OCI-LY7 (cell line): ENCODE data around the gene FAM193A. TPM values are rescaled to one million over a fixed set of nuclear protein-coding genes. Genes with fewer than 3 reads are reported as not detected.

Experiments
- BruUV-seq: library from RNA; stranded (reverse); fragments of 400-500 nt; replicated peaks from 2 replicates; lab custom pipeline; 2021; lab: Mats Ljungman, UMichigan
- CTCF ChIA-PET: fragments of 300-600 bp; sonication (Branson Sonifier 250); formaldehyde crosslinking; loops from one replicate; lab custom pipeline; 2022; ENCODE audit warnings: antibody characterized with exemption; ENCODE audit not compliant: unreplicated experiment; lab: Charles Lee
- POLR2A ChIA-PET: fragments of 300-600 bp; sonication (Branson Sonifier 250); formaldehyde crosslinking; loops from one replicate; lab custom pipeline; 2022; ENCODE audit warnings: antibody characterized with exemption; lab: Charles Lee
- DNase-seq: peaks from one replicate; pipeline ENCODE4 v3.0.0-alpha.2; 2015; ENCODE audit warnings: low spot score
- H2AFZ ChIP-seq: fragments of 200-600 bp; sonication (generic), shearing (Covaris generic); 2 replicates; pipeline ENCODE4 v1.6.1; 2014; ENCODE audit warnings: mild to moderate bottlenecking, antibody characterized with exemption, low read length, moderate library complexity
- H3K27ac ChIP-seq: fragments of 200-600 bp; sonication (generic); 2 replicates; pipeline ENCODE4 v1.5.1; 2014; ENCODE audit warnings: mixed run types, low read depth, mild to moderate bottlenecking, moderate library complexity, low read length, inconsistent platforms; ENCODE audit not compliant: poor library complexity, severe bottlenecking
- H3K36me3 ChIP-seq: fragments of 200-600 bp; sonication (generic); 2 replicates; pipeline ENCODE4 v1.6.1; 2014; ENCODE audit warnings: mild to moderate bottlenecking, antibody characterized with exemption, low read length, moderate library complexity, mixed read lengths; ENCODE audit not compliant: insufficient read depth
- H3K4me1 ChIP-seq: fragments of 200-600 bp; sonication (generic); 2 replicates; pipeline ENCODE4 v1.5.1; 2014; ENCODE audit warnings: mild to moderate bottlenecking, low read length; ENCODE audit not compliant: insufficient read depth, poor library complexity, severe bottlenecking
- H3K4me2 ChIP-seq: fragments of 200-600 bp; sonication (generic); 2 replicates; pipeline ENCODE4 v1.6.1; 2014; ENCODE audit warnings: mild to moderate bottlenecking, low read length
- H3K4me3 ChIP-seq: fragments of 200-600 bp; sonication (generic); 2 replicates; pipeline ENCODE4 v1.5.1; 2014; ENCODE audit warnings: mild to moderate bottlenecking, low read depth, low read length; ENCODE audit not compliant: poor library complexity, severe bottlenecking
- H3K79me2 ChIP-seq: fragments of 200-600 bp; sonication (generic); 2 replicates; pipeline ENCODE4 v1.6.1; 2016; ENCODE audit warnings: low read depth, mild to moderate bottlenecking, low read length, moderate library complexity, mixed read lengths; ENCODE audit not compliant: insufficient read depth
- H3K9me2 ChIP-seq: fragments of 200-600 bp; sonication (generic); 2 replicates; pipeline ENCODE4 v1.6.1; 2016; ENCODE audit warnings: mild to moderate bottlenecking, low read length, mixed read lengths; ENCODE audit not compliant: insufficient read depth
- H3K9me3 ChIP-seq: fragments of 200-600 bp; sonication (generic); 2 replicates; pipeline ENCODE4 v1.6.1; 2014; ENCODE audit warnings: mild to moderate bottlenecking, mixed run types, low read length, mixed read lengths
- H4K20me1 ChIP-seq: fragments of 200-600 bp; sonication (generic); 2 replicates; pipeline ENCODE4 v1.6.1; 2014; ENCODE audit warnings: mild to moderate bottlenecking, antibody characterized with exemption, low read length, moderate library complexity, mixed read lengths; ENCODE audit not compliant: insufficient read depth
- CTCF ChIP-seq: fragments of 200-600 bp; sonication (generic); conservative IDR thresholded peaks from 2 replicates; pipeline ENCODE4 v1.5.1; 2014; ENCODE audit warnings: mild to moderate bottlenecking, antibody characterized with exemption, low read length, moderate library complexity, mixed read lengths
- EZH2phosphoT487 ChIP-seq: fragments of 200-600 bp; sonication (generic); IDR thresholded peaks from 2 replicates; pipeline ENCODE4 v1.6.1; 2018; ENCODE audit warnings: low read depth, borderline replicate concordance, mild to moderate bottlenecking, mixed run types, antibody characterized with exemption, low read length, moderate library complexity, mixed read lengths
- intact Hi-C: fragments of 100-400 bp; cut with micrococcal nuclease; formaldehyde crosslinking; loops from one replicate; pipeline ENCODE4 v1.10.0; 2022; ENCODE audit not compliant: unreplicated experiment
- total RNA-seq, 2 experiments: library from RNA; depleted of rRNA in 1 of 2; stranded (reverse); fragments of >200 nt in 1 of 2; shearing (Covaris generic) in 1 of 2; gene quantifications; 2 replicates each; pipeline ENCODE4 v1.2.3, GENCODE V29; 2014 to 2022

Gene FAM193A
- total RNA-seq, 2 experiments from 2014 or later: 17.8 to 36.7 TPM

DNA sequence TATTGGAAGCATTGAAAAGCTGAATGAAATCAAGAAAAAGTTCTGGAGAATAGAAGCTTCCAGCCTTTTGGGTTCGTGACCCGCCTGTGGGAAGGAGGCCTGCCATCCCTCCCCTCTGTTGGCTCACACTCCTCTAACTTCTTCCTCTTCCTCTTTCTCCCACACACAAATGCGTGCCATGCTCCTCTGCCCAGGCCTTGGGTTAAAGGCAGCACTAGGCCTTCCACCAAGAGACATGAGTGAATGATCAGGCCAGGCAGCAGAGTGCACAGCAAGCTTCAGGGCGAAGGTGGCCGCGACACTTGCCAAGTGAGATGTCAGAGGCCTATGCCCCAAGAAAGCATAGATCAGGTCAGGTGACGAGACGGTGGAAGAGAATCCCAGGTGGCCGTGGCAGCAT lies 38.4 kb downstream of the FAM193A start:
- H3K4me3 ChIP-seq: no peak overlapping the region
- no peak overlapping the region for H3K27ac ChIP-seq
- no peak for DNase-seq
- H2AFZ ChIP-seq: no peak overlapping the region
- H3K4me1 ChIP-seq: no peaks in the 10 kb centered on the region
- peaks cover 6% of the 10 kb centered on the region for H3K36me3 ChIP-seq
- H3K79me2 ChIP-seq: peaks cover 45% of the 10 kb centered on the region; the same call in 1 of the 2 replicates
- BruUV-seq: no TSS peak
- no peaks in the 10 kb centered on the region for H3K9me2 ChIP-seq
- POLR2A ChIA-PET: no interaction called here
- H3K4me2 ChIP-seq: no peak overlapping the region
- TF ChIP-seq EZH2phosphoT487: no peak
- no peak for TF ChIP-seq CTCF
- intact Hi-C loops: no loop called here
- peaks cover 7% of the 10 kb centered on the region for H4K20me1 ChIP-seq
- H3K9me3 ChIP-seq: 0 out of 2 replicates have a peak, but pooled peaks cover 6% of the 10 kb centered on the region
- CTCF ChIA-PET: no interaction called here

DNA sequence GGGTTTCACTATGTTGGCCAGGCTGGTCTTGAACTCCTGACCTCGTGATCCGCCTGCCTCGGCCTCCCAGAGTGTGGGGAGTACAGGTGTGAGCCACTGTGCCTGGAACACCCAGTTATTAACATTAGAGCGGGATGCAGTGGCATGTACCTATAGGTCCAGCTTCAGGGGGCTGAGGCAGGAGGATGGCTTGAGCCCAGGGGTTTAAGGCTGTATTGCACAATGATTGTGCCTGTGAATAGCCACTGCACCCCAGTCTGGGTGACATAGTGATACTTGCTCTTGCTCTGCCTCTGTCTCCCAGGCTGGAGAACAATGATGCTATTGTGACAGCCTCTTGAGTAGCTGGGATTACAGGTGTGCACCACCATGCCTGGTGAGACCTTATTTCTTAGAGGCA lies 39.8 kb downstream of the FAM193A start:
- intact Hi-C loops: no loop called here

More for the DNA sequence above, 39.8 kb downstream of the FAM193A start:
- no peak for TF ChIP-seq CTCF
- no peak for TF ChIP-seq EZH2phosphoT487
- Histone ChIP-seq H2AFZ (no peak overlapping the region), H3K9me2 (no peaks in the 10 kb centered on the region), H3K27ac (no peak overlapping the region), H3K79me2 (peaks cover 49% of the 10 kb centered on the region; the same call in 1 of the 2 replicates), H3K4me1 (no peaks in the 10 kb centered on the region), H3K9me3 (peaks cover 14% of the 10 kb centered on the region; the same call in 1 of the 2 replicates), H3K4me2 (no peak overlapping the region), H3K4me3 (no peak overlapping the region), H3K36me3 (peaks cover 13% of the 10 kb centered on the region), H4K20me1 (no peaks in the 10 kb centered on the region)
- BruUV-seq: no TSS peak
- CTCF ChIA-PET: no interaction called here
- POLR2A ChIA-PET: no interaction called here
- no peak for DNase-seq
